GM21447 (cell line): ENCODE results near the gene CST6.
"Not testable (repeated sequence)": the region's sequence is repeated elsewhere in the genome, so short reads cannot be mapped to it uniquely, and the experiment has no call there.

ENCODE experiments used
- ATAC-seq: cut with Tn5 transposase; IDR thresholded peaks from one replicate; pipeline ENCODE4 v1.9.1; 2021; ENCODE audit not compliant: unreplicated experiment

CST6 gene

GRCh38 chr11:66013762-66014100 is 1.9 kb downstream of the CST6 start:
- no peak for ATAC-seq

DNA sequence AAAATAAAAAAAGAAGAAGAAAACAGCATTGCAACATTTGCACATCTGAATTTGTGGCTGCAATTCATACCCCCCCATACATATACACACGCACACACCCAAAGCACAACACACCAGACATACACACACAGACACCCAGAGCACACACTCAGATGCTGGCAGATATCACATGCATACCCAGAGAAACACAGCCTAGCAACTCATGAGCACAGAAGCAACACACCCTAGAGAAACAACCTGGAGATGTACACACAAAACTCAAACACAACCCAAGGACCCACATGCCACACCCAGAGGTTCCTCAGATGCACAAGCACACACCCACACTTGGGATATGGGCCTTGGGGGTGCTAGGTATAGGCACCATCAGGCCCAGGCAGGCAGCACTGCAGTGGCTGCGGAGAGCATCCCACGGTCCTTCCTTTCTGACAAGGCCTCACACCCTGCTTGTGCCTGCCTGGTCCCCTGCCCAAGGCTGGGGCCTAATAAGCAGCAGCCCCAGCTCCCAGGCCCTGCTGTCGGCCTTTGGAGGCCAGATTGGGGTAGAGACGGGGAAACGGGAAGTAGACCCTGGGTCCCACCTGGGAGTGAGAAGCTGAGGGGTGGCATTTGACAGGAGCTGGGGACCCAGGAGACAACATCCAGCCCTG is 3.1 kb downstream of the CST6 start:
- no peak for ATAC-seq

DNA sequence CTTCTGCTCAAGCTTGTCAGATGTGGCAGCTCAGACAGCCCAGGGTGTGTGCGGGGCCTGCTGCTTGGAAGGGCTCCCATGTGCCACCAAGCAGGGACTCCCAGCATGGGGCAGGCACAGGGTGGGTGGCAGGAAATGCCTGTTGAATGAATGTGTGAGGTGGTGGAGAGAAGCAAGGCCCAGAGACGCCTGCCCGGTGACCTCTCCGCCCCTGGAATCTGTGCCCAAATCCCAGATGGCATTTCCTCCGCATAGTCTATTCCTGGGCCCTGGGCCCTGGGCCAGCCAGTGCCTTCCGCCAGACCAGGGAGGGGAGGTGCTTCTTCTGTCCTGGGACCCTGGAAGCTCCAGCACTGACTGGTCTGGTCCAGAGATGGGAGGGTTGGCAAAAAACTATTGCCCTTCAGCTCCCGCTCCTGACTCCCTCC is 3.7 kb downstream of the CST6 start:
- no peak for ATAC-seq

DNA sequence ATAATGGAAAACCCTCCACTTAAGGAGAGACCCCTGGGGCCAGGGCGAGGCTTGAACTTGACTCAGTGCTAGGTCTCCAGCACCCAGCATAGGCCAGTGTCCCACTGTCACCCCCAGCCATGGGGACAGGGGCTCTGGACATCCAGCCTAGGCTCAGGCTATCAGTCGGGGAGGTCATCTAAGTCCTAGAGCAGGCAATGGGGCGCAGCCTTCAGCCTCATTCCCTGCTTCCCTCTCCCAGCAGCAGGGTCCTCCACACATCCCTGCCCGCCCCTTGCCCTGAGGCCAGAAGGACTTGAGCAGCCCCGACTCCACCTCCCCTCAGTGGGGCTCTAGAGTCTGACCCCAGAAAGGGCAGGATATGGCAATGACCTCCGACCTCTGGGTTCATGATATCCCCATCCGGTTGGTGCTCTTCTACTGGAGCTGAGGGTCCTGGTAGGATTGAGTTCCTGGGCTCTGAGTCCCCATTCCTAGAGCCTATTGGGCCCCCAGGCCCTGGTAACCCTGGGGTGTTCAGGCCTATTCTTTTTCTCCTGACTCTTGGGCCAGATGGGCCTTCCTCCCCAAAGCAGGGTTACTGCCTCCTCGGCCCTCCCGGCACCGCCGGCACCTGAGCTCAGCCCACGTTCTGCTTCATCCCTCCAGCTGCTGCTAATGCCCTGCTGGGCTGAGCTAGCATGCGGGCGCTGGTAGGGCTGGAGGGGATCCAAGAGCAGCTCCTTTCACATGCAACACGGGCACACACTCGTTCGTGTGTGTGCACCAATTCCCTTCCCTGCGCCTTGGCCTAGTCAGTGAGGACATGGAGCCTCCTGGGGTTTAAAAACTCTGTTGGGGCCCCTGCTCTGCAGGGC is 4.4 kb downstream of the CST6 start:
- ATAC-seq: no peak

DNA sequence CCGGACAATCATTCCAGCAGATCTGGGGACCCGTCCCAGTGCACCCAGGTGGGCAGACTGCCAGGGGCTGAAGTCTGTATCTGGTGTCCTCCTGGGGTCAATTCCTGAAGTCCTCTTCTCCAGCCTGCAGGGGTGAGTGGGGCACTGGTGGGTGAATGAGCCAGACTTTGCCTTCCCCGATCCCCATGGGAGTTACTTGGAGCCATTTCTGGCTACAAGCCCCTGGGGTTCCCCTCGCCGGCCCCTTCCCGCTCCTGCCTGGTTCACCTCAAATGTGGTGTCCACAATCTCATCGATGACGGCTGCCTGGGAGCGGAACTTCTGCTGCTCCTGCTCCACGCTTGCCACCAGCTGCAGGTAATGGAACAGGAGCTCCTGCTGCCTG is 5.0 kb downstream of the CST6 start:
- ATAC-seq: no peak

DNA sequence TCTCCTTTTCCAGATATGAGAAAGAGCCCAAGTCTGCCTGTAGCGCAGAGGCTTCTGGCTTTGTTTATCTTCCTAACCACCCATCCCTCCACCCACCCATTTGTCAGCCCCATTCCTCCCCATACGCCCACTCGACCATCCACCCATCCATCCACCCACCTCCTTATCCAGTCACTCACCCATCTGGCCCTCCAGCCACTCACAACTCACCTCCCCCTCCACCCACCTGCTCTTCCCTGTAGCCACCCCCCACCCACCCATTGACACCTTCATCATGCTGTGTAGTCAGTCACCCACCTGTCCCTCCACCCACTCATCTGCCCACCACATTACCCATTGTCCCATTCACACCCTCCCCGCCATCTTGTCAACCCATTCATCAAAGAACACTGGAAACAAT is 5.5 kb downstream of the CST6 start:
- no peak for ATAC-seq

- no peak for ATAC-seq
Measured at GRCh38 chr11:66020212-66020611, 8.4 kb downstream of the CST6 start.

GRCh38 chr11:66020618-66021357 is 9.0 kb downstream of the CST6 start:
- no peak for ATAC-seq

GRCh38 chr11:66022401-66023185 is 10.8 kb downstream of the CST6 start:
- ATAC-seq: no peak

- not testable (repeated sequence) for ATAC-seq
Measured at GRCh38 chr11:66023186-66023440, 11.3 kb downstream of the CST6 start.

GRCh38 chr11:66026017-66026529 is 14.3 kb downstream of the CST6 start, which contains the start of gene CATSPER1:
Gene CATSPER1, minus strand, starts transcription at chr11:66026479. Its CDS starts 100 bp downstream, at chr11:66026379.
- ATAC-seq: no peak

- no peak for ATAC-seq
Measured at GRCh38 chr11:66032957-66033735, 21.3 kb downstream of the CST6 start.

GRCh38 chr11:66035653-66036333 is 24.0 kb downstream of the CST6 start:
- no peak for ATAC-seq

GRCh38 chr11:66036334-66036710 is 24.5 kb downstream of the CST6 start:
- no peak for ATAC-seq

DNA sequence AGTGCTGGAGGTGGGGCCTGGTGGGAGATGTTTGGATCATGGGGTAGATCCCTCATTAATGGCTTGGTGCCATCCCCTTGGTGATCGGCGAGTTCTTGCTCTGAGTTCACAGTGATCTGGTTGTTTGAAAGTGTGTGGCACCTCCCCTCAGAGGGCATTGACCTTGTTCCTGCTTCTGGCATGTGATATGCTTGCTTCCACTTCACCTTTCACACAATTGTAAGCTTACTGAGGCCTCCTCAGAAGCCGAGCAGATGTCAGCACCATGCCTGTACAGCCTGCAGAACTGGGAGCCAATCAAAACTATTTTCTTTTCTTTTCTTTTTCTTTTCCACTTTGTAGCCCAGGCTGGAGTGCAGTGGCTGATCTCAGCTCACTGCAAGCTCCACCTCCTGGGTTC is 25.5 kb downstream of the CST6 start:
- ATAC-seq: no peak

DNA sequence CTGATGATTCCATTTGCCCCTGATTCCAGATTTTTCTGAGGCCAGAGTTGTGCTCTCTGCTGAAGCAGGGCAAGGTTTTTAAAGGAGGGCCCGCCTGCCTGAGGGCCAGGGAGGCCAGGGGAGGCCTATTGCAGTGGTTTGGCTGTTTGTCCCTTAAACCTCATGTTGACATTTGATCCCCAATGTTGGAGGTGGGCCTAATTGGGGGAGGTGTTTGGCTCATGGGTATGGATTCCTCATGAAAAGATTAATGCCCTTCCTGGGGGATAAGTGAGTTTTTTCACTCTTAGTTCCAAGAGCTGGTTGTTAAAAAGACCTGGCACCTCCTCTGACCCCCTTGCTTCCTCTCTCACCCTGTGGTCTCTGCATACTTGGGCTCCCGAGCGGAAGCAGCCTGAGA is 28.0 kb downstream of the CST6 start:
- no peak for ATAC-seq

DNA sequence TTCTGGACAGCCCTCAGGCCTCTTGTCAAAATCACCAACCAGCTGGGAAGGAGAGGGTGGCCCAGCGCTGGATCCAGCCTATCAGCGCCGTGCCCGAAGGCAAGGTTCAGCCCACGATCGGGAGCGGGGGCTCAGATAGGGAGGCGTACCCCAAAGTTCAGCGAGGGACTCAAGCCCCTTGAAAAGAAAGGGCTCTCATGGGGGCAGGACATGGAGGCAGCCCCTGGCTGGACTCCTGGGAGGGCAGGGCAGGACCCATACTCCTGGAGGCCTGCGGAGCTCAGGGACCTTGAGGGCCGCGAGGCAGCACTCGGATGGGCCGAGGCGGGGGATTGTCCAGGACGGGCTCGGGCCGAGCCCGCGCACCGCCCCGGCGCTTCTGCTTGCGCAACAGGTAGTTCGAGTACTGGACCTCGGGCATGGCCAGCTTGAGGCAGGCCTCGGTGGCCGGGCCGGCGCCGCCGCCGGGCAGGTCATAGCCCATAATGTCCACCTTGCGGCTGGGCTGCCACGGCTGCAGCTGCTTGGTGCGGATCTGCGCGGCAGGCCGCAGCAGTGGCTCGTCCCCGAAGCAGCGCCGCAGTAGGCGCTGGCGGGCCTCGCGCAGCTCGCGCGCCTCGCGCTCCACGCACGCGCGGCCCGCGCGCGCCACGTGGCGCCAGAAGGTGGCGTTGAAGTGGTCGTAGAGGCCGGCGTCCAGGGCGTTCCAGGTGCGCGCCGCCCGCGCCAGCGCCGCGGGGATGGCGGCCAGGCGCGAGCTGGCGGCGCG is 30.6 kb downstream of the CST6 start:
- ATAC-seq: no peak

DNA sequence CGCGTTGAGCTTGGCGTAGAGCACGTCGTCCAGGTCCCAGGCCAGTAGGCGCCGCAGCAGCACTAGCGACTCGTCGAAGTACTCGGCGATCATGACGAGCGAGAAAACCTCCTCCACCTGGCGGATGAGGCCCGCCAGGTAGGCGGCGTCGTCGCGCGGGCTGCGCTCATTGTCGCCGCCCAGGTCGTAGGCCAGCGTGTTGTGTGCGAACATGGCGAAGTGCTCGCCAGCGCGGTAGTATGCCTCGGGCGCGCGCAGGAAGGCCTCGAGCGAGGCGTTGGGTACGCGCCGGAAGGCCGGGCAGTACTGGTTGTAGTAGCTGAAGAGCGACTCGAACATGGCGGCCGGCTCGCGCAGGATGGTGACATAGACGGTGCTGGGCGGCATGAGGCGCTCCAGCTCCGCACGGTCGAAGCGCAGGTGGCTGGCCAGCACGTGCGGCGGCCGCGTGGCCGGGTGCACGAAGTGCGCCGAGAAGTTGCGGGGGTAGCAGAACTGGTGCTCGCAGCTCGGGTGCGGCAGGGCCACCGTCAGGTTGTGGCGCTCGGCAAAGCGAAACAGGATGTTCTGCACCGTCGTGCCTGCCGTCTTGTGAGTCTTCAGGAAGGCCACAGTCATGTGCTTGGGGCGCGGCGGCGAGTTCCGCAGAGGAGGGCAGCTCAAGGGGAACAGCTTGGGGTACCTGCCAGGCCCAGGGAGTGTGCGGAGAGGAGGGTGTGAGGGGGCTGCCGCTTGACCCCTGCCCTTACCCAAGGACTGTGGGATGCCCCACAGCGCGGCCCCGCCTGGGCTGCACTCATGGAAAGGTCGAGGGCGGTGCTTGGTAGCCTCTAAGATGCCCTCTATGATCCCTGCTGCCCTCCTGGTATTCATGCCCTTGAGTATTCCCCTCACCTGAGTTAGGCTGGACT is 31.4 kb downstream of the CST6 start:
- no peak for ATAC-seq
